Left ventricle myocardium inferior (tissue), 1 donor: ENCODE data around the gene NCBP3. TPM values are rescaled to one million over a fixed set of nuclear protein-coding genes. Genes with fewer than 3 reads are reported as not detected.

Experiments
- DNase-seq: peaks from one replicate; pipeline ENCODE4 v3.0.0-alpha.2; 2020
- H3K27ac ChIP-seq: fragments of 200-600 bp; replicated peaks from 2 replicates; pipeline ENCODE4 v1.8.0; 2021
- H3K27me3 ChIP-seq: fragments of 200-600 bp; 2 replicates; pipeline ENCODE4 v1.8.0; 2021; ENCODE audit warnings: low read depth
- H3K36me3 ChIP-seq: fragments of 200-600 bp; 2 replicates; pipeline ENCODE4 v1.8.0; 2021
- H3K4me1 ChIP-seq: fragments of 200-600 bp; 2 replicates; pipeline ENCODE4 v1.8.0; 2021
- H3K4me3 ChIP-seq: fragments of 200-600 bp; 2 replicates; pipeline ENCODE4 v1.8.0; 2021; ENCODE audit warnings: mild to moderate bottlenecking, moderate library complexity
- H3K9me3 ChIP-seq: fragments of 200-600 bp; replicated peaks from 2 replicates; pipeline ENCODE4 v1.8.0; 2021
- CTCF ChIP-seq: fragments of 200-600 bp; IDR thresholded peaks from 2 replicates; pipeline ENCODE4 v1.8.0; 2021; ENCODE audit warnings: antibody characterized with exemption, mild to moderate bottlenecking, borderline replicate concordance
- intact Hi-C: fragments of 100-400 bp; cut with micrococcal nuclease; formaldehyde crosslinking; loops from one replicate; pipeline ENCODE4 v1.11.0; 2022
- total RNA-seq: library from RNA; stranded (reverse); fragmentation: NEBNext Ultra II Directional; extraction: Animal tissue kit (Norgen Biotek cat#: 25700); gene quantifications from one replicate; pipeline ENCODE4 v1.2.1, GENCODE V29; 2021
- donor health status: DM: no; HTN: yes; CAD: no; lungs with severe emphysema.

NCBP3 gene
- total RNA-seq, 1 donor from 2014 or later = 18.2 TPM

GRCh38 chr17:3821101-3821500 lies 24.9 kb downstream of the NCBP3 start:
- Histone ChIP-seq H3K9me3 (no peaks in the 10 kb centered on the region), H3K27ac (no peak overlapping the region), H3K4me1 (peaks cover 8% of the 10 kb centered on the region), H3K36me3 (peaks cover 100% of the 10 kb centered on the region), H3K27me3 (no peaks in the 10 kb centered on the region), H3K4me3 (no peak overlapping the region)
- DNase-seq = no peak
- intact Hi-C loops = no loop called here
- TF ChIP-seq CTCF = no peak

GRCh38 chr17:3818786-3819185 lies 27.3 kb downstream of the NCBP3 start:
- Histone ChIP-seq H3K36me3 (peaks cover 100% of the 10 kb centered on the region), H3K4me1 (peaks cover 8% of the 10 kb centered on the region), H3K27me3 (no peaks in the 10 kb centered on the region), H3K9me3 (no peaks in the 10 kb centered on the region), H3K4me3 (no peak overlapping the region), H3K27ac (peak overlapping the region; percentile 46)
- no peak for DNase-seq
- TF ChIP-seq CTCF = no peak
- intact Hi-C loops = no loop called here

- no peak overlapping the region for H3K4me3 ChIP-seq
- H3K4me1 ChIP-seq = peaks cover 8% of the 10 kb centered on the region
- no peak for TF ChIP-seq CTCF
- DNase-seq = no peak
- no peaks in the 10 kb centered on the region for H3K27me3 ChIP-seq
- peak overlapping the region; percentile 46 for H3K27ac ChIP-seq
- intact Hi-C loops = no loop called here
- H3K36me3 ChIP-seq = peaks cover 100% of the 10 kb centered on the region
- no peaks in the 10 kb centered on the region for H3K9me3 ChIP-seq
Observed at GRCh38 chr17:3817851-3818605, 28.0 kb downstream of the NCBP3 start.

GRCh38 chr17:3815925-3816324 lies 30.1 kb downstream of the NCBP3 start:
- intact Hi-C loops = no loop called here
- Histone ChIP-seq H3K4me1 (peaks cover 8% of the 10 kb centered on the region), H3K9me3 (no peaks in the 10 kb centered on the region), H3K27me3 (no peaks in the 10 kb centered on the region), H3K36me3 (peaks cover 100% of the 10 kb centered on the region), H3K4me3 (no peak overlapping the region), H3K27ac (no peak overlapping the region)
- no peak for DNase-seq
- TF ChIP-seq CTCF = no peak

- intact Hi-C loops = no loop called here
- TF ChIP-seq CTCF = no peak
- Histone ChIP-seq H3K36me3 (peaks cover 100% of the 10 kb centered on the region), H3K9me3 (no peaks in the 10 kb centered on the region), H3K4me1 (peaks cover 8% of the 10 kb centered on the region), H3K4me3 (no peak overlapping the region), H3K27ac (no peak overlapping the region), H3K27me3 (no peaks in the 10 kb centered on the region)
- DNase-seq = no peak
Observed at GRCh38 chr17:3815122-3815521, 30.9 kb downstream of the NCBP3 start.
